Measurements from ENCODE around the gene TTLL8.

- TF ChIP-seq, protein P1, sequence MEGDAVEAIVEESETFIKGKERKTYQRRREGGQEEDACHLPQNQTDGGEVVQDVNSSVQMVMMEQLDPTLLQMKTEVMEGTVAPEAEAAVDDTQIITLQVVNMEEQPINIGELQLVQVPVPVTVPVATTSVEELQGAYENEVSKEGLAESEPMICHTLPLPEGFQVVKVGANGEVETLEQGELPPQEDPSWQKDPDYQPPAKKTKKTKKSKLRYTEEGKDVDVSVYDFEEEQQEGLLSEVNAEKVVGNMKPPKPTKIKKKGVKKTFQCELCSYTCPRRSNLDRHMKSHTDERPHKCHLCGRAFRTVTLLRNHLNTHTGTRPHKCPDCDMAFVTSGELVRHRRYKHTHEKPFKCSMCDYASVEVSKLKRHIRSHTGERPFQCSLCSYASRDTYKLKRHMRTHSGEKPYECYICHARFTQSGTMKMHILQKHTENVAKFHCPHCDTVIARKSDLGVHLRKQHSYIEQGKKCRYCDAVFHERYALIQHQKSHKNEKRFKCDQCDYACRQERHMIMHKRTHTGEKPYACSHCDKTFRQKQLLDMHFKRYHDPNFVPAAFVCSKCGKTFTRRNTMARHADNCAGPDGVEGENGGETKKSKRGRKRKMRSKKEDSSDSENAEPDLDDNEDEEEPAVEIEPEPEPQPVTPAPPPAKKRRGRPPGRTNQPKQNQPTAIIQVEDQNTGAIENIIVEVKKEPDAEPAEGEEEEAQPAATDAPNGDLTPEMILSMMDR (IDR thresholded peaks at IDR 0.05), result no peak
- TF ChIP-seq POLR2AphosphoS5 (IDR thresholded peaks at IDR 0.05) (no peak), POLR2A (IDR thresholded peaks at IDR 0.05) (no peak)
Measured at GRCh38 chr22:49993649-49994360, 64.3 kb downstream of the TTLL8 start.
